ENCODE results near the gene DNAJC6. TPM values are rescaled to one million over a fixed set of nuclear protein-coding genes. Genes with fewer than 3 reads are reported as not detected.

Gene DNAJC6
- polyA plus RNA-seq, 1 experiment: 0.09 TPM

GRCh38 chr1:65362545-65362944, 53.2 kb downstream of the DNAJC6 start:
- ChIA-PET CTCF (no interaction called here), POLR2A (no interaction called here)

DNA sequence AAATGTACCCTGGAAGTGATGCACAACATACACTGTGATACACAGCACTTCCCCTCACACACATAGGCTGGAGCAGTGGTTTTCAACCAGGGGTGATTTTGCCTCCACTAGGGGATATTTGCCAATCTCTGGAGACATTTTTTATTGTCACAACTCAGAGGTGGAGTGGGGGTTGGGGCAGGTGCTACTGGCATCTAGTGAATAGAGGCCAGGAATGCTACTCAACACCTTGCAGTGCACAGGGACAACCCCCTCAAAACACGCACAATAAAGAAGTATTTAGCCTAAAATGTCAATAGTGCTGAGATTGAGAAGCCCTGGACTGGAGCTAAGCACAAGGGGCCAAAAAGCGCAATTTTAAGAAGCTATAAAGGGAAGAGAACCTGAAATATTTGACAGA, 54.1 kb downstream of the DNAJC6 start:
- no peak overlapping the region for H3K4me3 ChIP-seq (ENCODE audit: low read depth, low read length)
- TF ChIP-seq, protein P1, sequence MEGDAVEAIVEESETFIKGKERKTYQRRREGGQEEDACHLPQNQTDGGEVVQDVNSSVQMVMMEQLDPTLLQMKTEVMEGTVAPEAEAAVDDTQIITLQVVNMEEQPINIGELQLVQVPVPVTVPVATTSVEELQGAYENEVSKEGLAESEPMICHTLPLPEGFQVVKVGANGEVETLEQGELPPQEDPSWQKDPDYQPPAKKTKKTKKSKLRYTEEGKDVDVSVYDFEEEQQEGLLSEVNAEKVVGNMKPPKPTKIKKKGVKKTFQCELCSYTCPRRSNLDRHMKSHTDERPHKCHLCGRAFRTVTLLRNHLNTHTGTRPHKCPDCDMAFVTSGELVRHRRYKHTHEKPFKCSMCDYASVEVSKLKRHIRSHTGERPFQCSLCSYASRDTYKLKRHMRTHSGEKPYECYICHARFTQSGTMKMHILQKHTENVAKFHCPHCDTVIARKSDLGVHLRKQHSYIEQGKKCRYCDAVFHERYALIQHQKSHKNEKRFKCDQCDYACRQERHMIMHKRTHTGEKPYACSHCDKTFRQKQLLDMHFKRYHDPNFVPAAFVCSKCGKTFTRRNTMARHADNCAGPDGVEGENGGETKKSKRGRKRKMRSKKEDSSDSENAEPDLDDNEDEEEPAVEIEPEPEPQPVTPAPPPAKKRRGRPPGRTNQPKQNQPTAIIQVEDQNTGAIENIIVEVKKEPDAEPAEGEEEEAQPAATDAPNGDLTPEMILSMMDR (IDR thresholded peaks at IDR 0.05; ENCODE audit: low read depth, low read length): no peak
- no peak for DNase-seq (ENCODE audit: low read depth, low spot score)
- H3K27me3 ChIP-seq (ENCODE audit: control insufficient read depth, insufficient read depth, low read length): no peaks in the 10 kb centered on the region
- POLR2A ChIA-PET: no interaction called here
- no peaks in the 10 kb centered on the region for H3K9me3 ChIP-seq (ENCODE audit: control insufficient read depth, insufficient read depth, low read length)
- no peak overlapping the region for H3K27ac ChIP-seq (ENCODE audit: low read depth, low read length)
- CTCF ChIA-PET: no interaction called here

More at GRCh38 chr1:65362545-65362944, 53.2 kb downstream of the DNAJC6 start:
- TF ChIP-seq, protein P1 (IDR thresholded peaks at IDR 0.05; ENCODE audit: low read depth, low read length): no peak
- no peak overlapping the region for H3K4me3 ChIP-seq (ENCODE audit: low read depth, low read length)
- no peak for DNase-seq (ENCODE audit: low read depth, low spot score)
- H3K27ac ChIP-seq (ENCODE audit: low read depth, low read length): no peak overlapping the region
- H3K27me3 ChIP-seq (ENCODE audit: control insufficient read depth, insufficient read depth, low read length): no peaks in the 10 kb centered on the region
- H3K9me3 ChIP-seq (ENCODE audit: control insufficient read depth, insufficient read depth, low read length): no peaks in the 10 kb centered on the region

GRCh38 chr1:65368403-65368802, 59.1 kb downstream of the DNAJC6 start:
- no peak overlapping the region for H3K4me3 ChIP-seq (ENCODE audit: low read depth, low read length)
- POLR2A ChIA-PET: no interaction called here
- DNase-seq (ENCODE audit: low read depth, low spot score): no peak
- CTCF ChIA-PET: no interaction called here
- TF ChIP-seq, protein P1 (IDR thresholded peaks at IDR 0.05; ENCODE audit: low read depth, low read length): no peak
- H3K27me3 ChIP-seq (ENCODE audit: control insufficient read depth, insufficient read depth, low read length): no peaks in the 10 kb centered on the region
- no peak overlapping the region for H3K27ac ChIP-seq (ENCODE audit: low read depth, low read length)
- H3K9me3 ChIP-seq (ENCODE audit: control insufficient read depth, insufficient read depth, low read length): no peaks in the 10 kb centered on the region

DNA sequence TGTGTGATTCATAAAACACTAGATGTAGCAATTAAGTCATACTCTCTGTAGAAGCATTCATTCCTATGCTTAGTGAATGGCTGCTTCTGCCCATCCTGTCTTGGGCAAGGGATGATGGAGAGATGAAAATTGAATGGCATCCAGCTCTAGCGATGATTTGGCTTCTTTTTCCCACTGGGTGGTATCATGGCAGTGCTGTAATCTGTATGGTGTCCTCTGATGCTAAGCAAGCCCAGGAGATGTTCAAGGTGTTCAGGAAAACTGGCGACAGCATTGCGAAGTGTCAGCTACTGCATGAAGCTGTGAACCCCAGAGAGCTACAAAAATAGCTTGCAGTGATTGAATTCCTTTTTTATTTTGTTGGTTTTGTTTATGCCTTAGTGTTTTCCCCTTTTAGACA, 62.2 kb downstream of the DNAJC6 start:
- POLR2A ChIA-PET: no interaction called here
- CTCF ChIA-PET: interaction anchor here (1.5 kb wide), 1 partner anchor 316 kb away, joined by 4 read pairs; no protein-coding TSS in a partner anchor
- TF ChIP-seq, protein P1 (IDR thresholded peaks at IDR 0.05; ENCODE audit: low read depth, low read length): no peak

GRCh38 chr1:65372557-65372956, 63.2 kb downstream of the DNAJC6 start:
- ChIA-PET POLR2A (no interaction called here), CTCF (no interaction called here)
- no peak for DNase-seq (ENCODE audit: low read depth, low spot score)
- TF ChIP-seq, protein P1 (IDR thresholded peaks at IDR 0.05; ENCODE audit: low read depth, low read length): no peak
- H3K9me3 ChIP-seq (ENCODE audit: control insufficient read depth, insufficient read depth, low read length): no peaks in the 10 kb centered on the region
- H3K27ac ChIP-seq (ENCODE audit: low read depth, low read length): no peak overlapping the region
- H3K27me3 ChIP-seq (ENCODE audit: control insufficient read depth, insufficient read depth, low read length): no peaks in the 10 kb centered on the region
- no peak overlapping the region for H3K4me3 ChIP-seq (ENCODE audit: low read depth, low read length)

More for the DNA sequence above, 62.2 kb downstream of the DNAJC6 start:
- H3K4me3 ChIP-seq (ENCODE audit: low read depth, low read length): no peak overlapping the region
- H3K27me3 ChIP-seq (ENCODE audit: control insufficient read depth, insufficient read depth, low read length): no peaks in the 10 kb centered on the region
- H3K27ac ChIP-seq (ENCODE audit: low read depth, low read length): no peak overlapping the region
- H3K9me3 ChIP-seq (ENCODE audit: control insufficient read depth, insufficient read depth, low read length): no peaks in the 10 kb centered on the region
- no peak for DNase-seq (ENCODE audit: low read depth, low spot score)

Measured in AG04450 (cell line).